ENCODE data around the gene EFCAB11.

EFCAB11 gene

GRCh38 chr14:89861630-89862029 is 92.9 kb downstream of the EFCAB11 start:
- no peak for DNase-seq

GRCh38 chr14:89858089-89858488 is 96.4 kb downstream of the EFCAB11 start:
- DNase-seq = no peak

GRCh38 chr14:89856871-89857345 is 97.6 kb downstream of the EFCAB11 start:
- no peak for DNase-seq

- no peak for DNase-seq
Measured at GRCh38 chr14:89855961-89856656, 98.4 kb downstream of the EFCAB11 start.

- DNase-seq = no peak
Measured at GRCh38 chr14:89853936-89854693, 100.4 kb downstream of the EFCAB11 start.

- no peak for DNase-seq
Measured at GRCh38 chr14:89851106-89851505, 103.4 kb downstream of the EFCAB11 start.

- DNase-seq = no peak
Measured at GRCh38 chr14:89849931-89850330, 104.6 kb downstream of the EFCAB11 start.

- no peak for DNase-seq
Measured at GRCh38 chr14:89848165-89848564, 106.4 kb downstream of the EFCAB11 start.

GRCh38 chr14:89845346-89845745 is 109.2 kb downstream of the EFCAB11 start:
- no peak for DNase-seq

- DNase-seq = no peak
Measured at GRCh38 chr14:89844508-89844907, 110.0 kb downstream of the EFCAB11 start.

- DNase-seq = no peak
Measured at GRCh38 chr14:89842837-89843236, 111.7 kb downstream of the EFCAB11 start.

GRCh38 chr14:89841851-89842250 is 112.7 kb downstream of the EFCAB11 start:
- no peak for DNase-seq

GRCh38 chr14:89836830-89837469 is 117.6 kb downstream of the EFCAB11 start:
- no peak for DNase-seq

GRCh38 chr14:89833661-89834060 is 120.9 kb downstream of the EFCAB11 start:
- DNase-seq = no peak

- no peak for DNase-seq
Measured at GRCh38 chr14:89833120-89833532, 121.4 kb downstream of the EFCAB11 start.

GRCh38 chr14:89828471-89829165 is 125.9 kb downstream of the EFCAB11 start:
- DNase-seq = no peak

GRCh38 chr14:89827265-89827664 is 127.3 kb downstream of the EFCAB11 start:
- DNase-seq = no peak

- DNase-seq = no peak
Measured at GRCh38 chr14:89826596-89826995, 127.9 kb downstream of the EFCAB11 start.

- DNase-seq = no peak
Measured at GRCh38 chr14:89823743-89824142, 130.8 kb downstream of the EFCAB11 start.

- no peak for DNase-seq
Measured at GRCh38 chr14:89814126-89814525, 140.4 kb downstream of the EFCAB11 start.

- no peak for DNase-seq
Measured at GRCh38 chr14:89813617-89814031, 140.9 kb downstream of the EFCAB11 start.

GRCh38 chr14:89811954-89812575 is 142.5 kb downstream of the EFCAB11 start:
- no peak for DNase-seq

- no peak for DNase-seq
Measured at GRCh38 chr14:89810101-89810500, 144.4 kb downstream of the EFCAB11 start.
